HepG2 (cell line): Measurements from ENCODE around the gene ELOVL2. TPM values are rescaled to one million over a fixed set of nuclear protein-coding genes. Genes with fewer than 3 reads are reported as not detected.

ENCODE experiments used
- CREM ChIP-seq, 2 experiments: sonication (generic) in 1 of 2; formaldehyde crosslinking in 1 of 2; IDR thresholded peaks; 2 replicates each; pipeline versions ENCODE4 v1.4.0 to v1.6.1; 2016 to 2020; ENCODE audit warnings: antibody characterized with exemption in 1 of 2, mild to moderate bottlenecking in 1 of 2, missing genetic modification reagents in 1 of 2
- NCOA2 ChIP-seq: sonication (generic); formaldehyde crosslinking; IDR thresholded peaks from 2 replicates; pipeline ENCODE4 v1.8.0; 2022; ENCODE audit warnings: inconsistent platforms
- ONECUT2 ChIP-seq: sonication (generic); formaldehyde crosslinking; IDR thresholded peaks from 2 replicates; pipeline ENCODE4 v1.4.0; 2020; ENCODE audit warnings: missing genetic modification reagents
- PAXIP1 ChIP-seq: sonication (generic); formaldehyde crosslinking; conservative IDR thresholded peaks from 2 replicates; pipeline ENCODE4 v1.4.0; 2020; ENCODE audit warnings: mild to moderate bottlenecking, missing genetic modification reagents, moderate library complexity
- PHF20 ChIP-seq: sonication (generic); formaldehyde crosslinking; IDR thresholded peaks from 2 replicates; pipeline ENCODE4 v1.5.0; 2020; ENCODE audit warnings: mild to moderate bottlenecking, missing genetic modification reagents
- PRDM10 ChIP-seq: sonication (generic); formaldehyde crosslinking; IDR thresholded peaks from 2 replicates; pipeline ENCODE4 v1.4.0; 2020; ENCODE audit warnings: low read depth, missing genetic modification reagents
- TCF12 ChIP-seq, 2 experiments: fragments of 450-650 bp in 1 of 2; sonication (generic) in 1 of 2; formaldehyde crosslinking in 1 of 2; IDR thresholded peaks; 2 replicates each; pipeline versions ENCODE4 v1.6.1 to v1.8.0; 2017 to 2022; ENCODE audit warnings: antibody characterized with exemption in 1 of 2, mild to moderate bottlenecking in 1 of 2, missing genetic modification reagents in 1 of 2, moderate library complexity in 1 of 2
- TRIM24 ChIP-seq: sonication (generic); formaldehyde crosslinking; IDR thresholded peaks from 2 replicates; pipeline ENCODE4 v1.8.0; 2022; ENCODE audit warnings: mild to moderate bottlenecking, missing genetic modification reagents
- ZMYM4 ChIP-seq: sonication (generic); formaldehyde crosslinking; IDR thresholded peaks from 2 replicates; pipeline ENCODE4 v1.8.1; 2023; ENCODE audit warnings: mild to moderate bottlenecking, missing genetic modification reagents
- ZNF280D ChIP-seq: sonication (generic); formaldehyde crosslinking; IDR thresholded peaks from 2 replicates; pipeline ENCODE4 v1.5.1; 2020; ENCODE audit warnings: mild to moderate bottlenecking, missing genetic modification reagents
- ZNF414 ChIP-seq: sonication (generic); formaldehyde crosslinking; IDR thresholded peaks from 2 replicates; pipeline ENCODE4 v1.5.0; 2020; ENCODE audit warnings: missing genetic modification reagents
- ZNF614 ChIP-seq: IDR thresholded peaks from 2 replicates; pipeline ENCODE4 v1.6.1; 2018; ENCODE audit warnings: missing biosample characterization, missing genetic modification reagents, inconsistent platforms, borderline replicate concordance
- polyA plus RNA-seq, 8 experiments: library from polyadenylated mRNA; depleted of rRNA in 3 of 8; stranded (reverse) in 7 of 8; unstranded in 1 of 8; fragments of >200 nt; fragmentation: Illumina TruSeq in 4 of 8; extraction: Trizol in 4 of 8; gene quantifications; 2 replicates each; pipeline versions ENCODE4 v1.2.1 to v1.2.3, GENCODE V29; 2011 to 2016; ENCODE audit warnings: low read depth in 4 of 8, missing spikeins in 1 of 8, mixed read lengths in 1 of 8; ENCODE audit not compliant: insufficient read depth in 1 of 8
- total RNA-seq, 5 experiments: library from RNA; depleted of rRNA; stranded (reverse); fragments of >200 nt; fragmentation: Illumina TruSeq; extraction: Trizol; gene quantifications; 2 replicates each; pipeline ENCODE4 v1.2.3, GENCODE V29; 2016; ENCODE audit warnings: low read depth in 1 of 5
- TF ChIP-seq, protein P1 (sequence below): sonication (generic); formaldehyde crosslinking; IDR thresholded peaks from 2 replicates; pipeline ENCODE4 v1.5.0; 2020; ENCODE audit warnings: missing genetic modification reagents
- TF ChIP-seq, protein P2 (sequence below): sonication (generic); formaldehyde crosslinking; IDR thresholded peaks from 2 replicates; pipeline ENCODE4 v1.4.0; 2020; ENCODE audit warnings: missing genetic modification reagents; ENCODE audit errors: not compliant biosample characterization

Gene ELOVL2
- total and polyA plus RNA-seq, 2 of the 13 experiments (the other 11 are each of a cell fraction or from before 2014, with no cell fraction given): 43.6 to 65.4 TPM

GRCh38 chr6:10954590-10955010 is 89.5 kb downstream of the ELOVL2 start (continued):
- TF ChIP-seq ZNF414 (CRISPR knock-in tag) (peak; percentile 86; the same call in 1 of the 2 replicates), TCF12 (IDR thresholded peaks at IDR 0.05) (no peak), TCF12 (CRISPR knock-in tag; IDR thresholded peaks at IDR 0.05) (no peak), PRDM10 (CRISPR knock-in tag) (peak; percentile 32; the same call in 1 of the 2 replicates), PHF20 (CRISPR knock-in tag) (0 out of 2 replicates have a peak, but pooled peaks have one; percentile 33), ONECUT2 (no peak), TRIM24 (CRISPR knock-in tag) (0 out of 2 replicates have a peak, but pooled peaks have one; percentile 38), PAXIP1 (0 out of 2 replicates have a peak, but pooled peaks have one; percentile 48), NCOA2 (CRISPR knock-in tag) (peak; percentile 45; the same call in 1 of the 2 replicates), ZNF280D (0 out of 2 replicates have a peak, but pooled peaks have one; percentile 80), CREM (IDR thresholded peaks at IDR 0.05) (peak; percentile 86), CREM (CRISPR knock-in tag; IDR thresholded peaks at IDR 0.05) (peak; percentile 28; the same call in 1 of the 2 replicates), ZMYM4 (CRISPR knock-in tag) (peak; percentile 99), ZNF614 (CRISPR knock-in tag) (peak; percentile 96)
- TF ChIP-seq, protein P1, sequence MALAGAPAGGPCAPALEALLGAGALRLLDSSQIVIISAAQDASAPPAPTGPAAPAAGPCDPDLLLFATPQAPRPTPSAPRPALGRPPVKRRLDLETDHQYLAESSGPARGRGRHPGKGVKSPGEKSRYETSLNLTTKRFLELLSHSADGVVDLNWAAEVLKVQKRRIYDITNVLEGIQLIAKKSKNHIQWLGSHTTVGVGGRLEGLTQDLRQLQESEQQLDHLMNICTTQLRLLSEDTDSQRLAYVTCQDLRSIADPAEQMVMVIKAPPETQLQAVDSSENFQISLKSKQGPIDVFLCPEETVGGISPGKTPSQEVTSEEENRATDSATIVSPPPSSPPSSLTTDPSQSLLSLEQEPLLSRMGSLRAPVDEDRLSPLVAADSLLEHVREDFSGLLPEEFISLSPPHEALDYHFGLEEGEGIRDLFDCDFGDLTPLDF (CRISPR knock-in tag): no peak
- TF ChIP-seq, protein P2, sequence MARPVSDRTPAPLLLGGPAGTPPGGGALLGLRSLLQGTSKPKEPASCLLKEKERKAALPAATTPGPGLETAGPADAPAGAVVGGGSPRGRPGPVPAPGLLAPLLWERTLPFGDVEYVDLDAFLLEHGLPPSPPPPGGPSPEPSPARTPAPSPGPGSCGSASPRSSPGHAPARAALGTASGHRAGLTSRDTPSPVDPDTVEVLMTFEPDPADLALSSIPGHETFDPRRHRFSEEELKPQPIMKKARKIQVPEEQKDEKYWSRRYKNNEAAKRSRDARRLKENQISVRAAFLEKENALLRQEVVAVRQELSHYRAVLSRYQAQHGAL: no peak
